Suppressor macrophage treated with lipopolysaccharide for 4 hours (primary cell): Measurements from ENCODE around the gene NCOA7.
"Not testable (repeated sequence)": the region's sequence is repeated elsewhere in the genome, so short reads cannot be mapped to it uniquely, and the experiment has no call there.

Experiments
- DNase-seq: peaks from one replicate; pipeline ENCODE4 v3.0.0-alpha.2; 2020

The NCOA7 gene

GRCh38 chr6:125753218-125753936, 37.4 kb upstream of the NCOA7 start:
- DNase-seq: peak; percentile 34

- DNase-seq: no peak
Observed at GRCh38 chr6:125753937-125754259, 36.9 kb upstream of the NCOA7 start.

DNA sequence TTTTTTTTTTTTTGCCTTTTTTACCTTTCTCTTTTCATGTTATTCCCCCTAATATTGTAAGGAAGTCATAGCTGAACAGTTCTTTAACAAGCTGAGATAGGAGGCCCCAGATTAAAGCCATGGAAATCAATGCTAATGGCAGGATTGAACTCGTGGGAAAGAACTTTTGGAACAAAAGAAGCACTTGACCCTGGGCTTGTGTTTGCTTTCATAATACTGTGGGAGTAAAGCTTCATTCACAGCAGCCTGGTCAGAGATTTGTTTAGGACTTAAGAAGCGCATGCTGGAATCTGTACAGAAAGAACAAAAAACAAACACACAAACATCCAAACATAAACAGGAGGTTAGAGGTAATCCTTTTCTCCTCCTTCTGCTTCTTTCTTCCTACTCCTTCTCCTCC, 36.2 kb upstream of the NCOA7 start:
- no peak for DNase-seq

DNA sequence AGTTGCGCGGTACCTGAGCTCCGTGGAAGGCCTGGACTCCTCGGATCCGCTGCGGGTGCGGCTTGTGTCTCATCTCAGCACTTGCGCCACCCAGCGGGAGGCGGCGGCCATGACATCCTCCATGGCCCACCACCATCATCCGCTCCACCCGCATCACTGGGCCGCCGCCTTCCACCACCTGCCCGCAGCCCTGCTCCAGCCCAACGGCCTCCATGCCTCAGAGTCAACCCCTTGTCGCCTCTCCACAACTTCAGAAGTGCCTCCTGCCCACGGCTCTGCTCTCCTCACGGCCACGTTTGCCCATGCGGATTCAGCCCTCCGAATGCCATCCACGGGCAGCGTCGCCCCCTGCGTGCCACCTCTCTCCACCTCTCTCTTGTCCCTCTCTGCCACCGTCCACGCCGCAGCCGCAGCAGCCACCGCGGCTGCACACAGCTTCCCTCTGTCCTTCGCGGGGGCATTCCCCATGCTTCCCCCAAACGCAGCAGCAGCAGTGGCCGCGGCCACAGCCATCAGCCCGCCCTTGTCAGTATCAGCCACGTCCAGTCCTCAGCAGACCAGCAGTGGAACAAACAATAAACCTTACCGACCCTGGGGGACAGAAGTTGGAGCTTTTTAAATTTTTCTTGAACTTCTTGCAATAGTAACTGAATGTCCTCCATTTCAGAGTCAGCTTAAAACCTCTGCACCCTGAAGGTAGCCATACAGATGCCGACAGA, 31.4 kb upstream of the NCOA7 start:
- DNase-seq: no peak

DNA sequence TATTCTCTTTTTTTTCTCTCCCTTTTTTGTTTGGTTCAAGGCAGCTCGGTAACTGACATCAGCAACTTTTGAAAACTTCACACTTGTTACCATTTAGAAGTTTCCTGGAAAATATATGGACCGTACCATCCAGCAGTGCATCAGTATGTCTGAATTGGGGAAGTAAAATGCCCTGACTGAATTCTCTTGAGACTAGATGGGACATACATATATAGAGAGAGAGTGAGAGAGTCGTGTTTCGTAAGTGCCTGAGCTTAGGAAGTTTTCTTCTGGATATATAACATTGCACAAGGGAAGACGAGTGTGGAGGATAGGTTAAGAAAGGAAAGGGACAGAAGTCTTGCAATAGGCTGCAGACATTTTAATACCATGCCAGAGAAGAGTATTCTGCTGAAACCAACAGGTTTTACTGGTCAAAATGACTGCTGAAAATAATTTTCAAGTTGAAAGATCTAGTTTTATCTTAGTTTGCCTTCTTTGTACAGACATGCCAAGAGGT, 30.8 kb upstream of the NCOA7 start:
- no peak for DNase-seq

DNA sequence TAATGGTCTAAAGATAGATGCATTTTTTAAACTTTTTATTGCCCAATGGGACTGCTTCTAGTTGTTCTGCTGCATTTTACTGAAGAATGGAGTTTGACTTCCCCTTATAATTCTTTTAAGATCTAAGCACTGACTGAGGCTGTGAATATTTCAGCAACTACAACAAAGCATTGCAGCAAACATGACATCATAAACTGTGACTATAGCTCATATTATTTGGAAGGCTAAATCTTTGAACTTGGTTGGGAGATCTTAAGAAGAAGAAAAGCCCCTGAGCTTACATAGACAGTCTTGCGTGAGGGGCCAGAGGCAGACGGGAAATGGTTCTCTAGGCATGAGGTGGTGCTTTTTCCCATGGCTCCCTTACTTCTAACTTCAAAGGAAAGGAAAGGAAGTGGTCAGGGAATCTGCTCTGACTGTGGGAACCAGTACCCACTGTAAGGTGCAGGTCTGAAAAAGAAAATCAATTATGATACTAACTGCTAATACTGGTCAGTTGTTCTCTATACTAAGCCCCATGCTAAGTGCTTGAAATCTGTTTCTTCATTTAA, 26.6 kb upstream of the NCOA7 start:
- DNase-seq: no peak

DNA sequence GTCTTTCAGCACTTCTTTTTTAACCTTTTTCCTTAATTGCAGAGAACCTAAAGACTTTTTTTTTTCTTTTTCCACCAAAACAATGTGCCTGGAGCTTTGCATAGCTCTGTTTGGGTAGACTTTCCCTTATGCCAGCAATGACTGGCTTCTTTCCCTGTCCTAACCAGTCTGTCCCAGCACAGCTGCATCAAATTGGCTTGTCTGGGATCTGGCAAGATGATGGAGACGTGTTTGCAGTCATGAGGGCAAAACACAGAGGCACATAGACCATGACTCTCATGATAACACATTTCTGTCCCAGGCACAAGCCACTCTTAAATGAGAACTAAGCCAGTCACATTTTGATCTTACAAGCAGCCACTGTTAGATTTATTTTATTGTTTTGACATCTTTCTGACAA, 24.8 kb upstream of the NCOA7 start:
- DNase-seq: no peak

GRCh38 chr6:125766641-125767040, 24.1 kb upstream of the NCOA7 start:
- DNase-seq: no peak

DNA sequence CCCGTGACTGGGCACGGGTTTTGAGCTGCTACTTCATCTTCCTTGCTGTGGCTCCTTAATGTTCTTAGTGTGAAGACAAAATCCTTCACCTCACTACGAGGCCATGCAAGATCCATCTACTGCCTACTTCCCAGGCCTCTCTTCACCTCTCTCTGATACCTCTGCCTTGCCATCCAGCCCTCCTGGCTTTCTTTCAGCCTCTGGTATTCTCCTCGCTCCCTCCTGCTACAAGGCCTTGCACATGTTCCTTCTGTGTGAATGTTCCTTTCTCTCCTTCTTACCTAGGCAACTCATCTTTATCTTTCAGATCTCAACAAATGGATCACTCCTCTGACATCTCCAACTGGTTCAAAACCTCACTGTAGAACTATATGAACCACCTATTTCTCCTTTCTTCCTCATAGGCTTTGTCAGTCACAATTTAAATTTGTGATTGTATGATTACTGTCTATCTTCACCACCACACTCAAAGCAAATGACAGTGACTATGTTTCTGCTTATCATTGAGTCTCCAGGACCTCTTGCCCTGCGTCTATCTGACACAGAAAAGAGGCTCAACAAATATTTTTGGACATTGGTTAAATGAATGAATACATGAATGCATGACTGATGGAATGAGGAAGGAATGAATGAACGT, 21.5 kb upstream of the NCOA7 start:
- DNase-seq: no peak

DNA sequence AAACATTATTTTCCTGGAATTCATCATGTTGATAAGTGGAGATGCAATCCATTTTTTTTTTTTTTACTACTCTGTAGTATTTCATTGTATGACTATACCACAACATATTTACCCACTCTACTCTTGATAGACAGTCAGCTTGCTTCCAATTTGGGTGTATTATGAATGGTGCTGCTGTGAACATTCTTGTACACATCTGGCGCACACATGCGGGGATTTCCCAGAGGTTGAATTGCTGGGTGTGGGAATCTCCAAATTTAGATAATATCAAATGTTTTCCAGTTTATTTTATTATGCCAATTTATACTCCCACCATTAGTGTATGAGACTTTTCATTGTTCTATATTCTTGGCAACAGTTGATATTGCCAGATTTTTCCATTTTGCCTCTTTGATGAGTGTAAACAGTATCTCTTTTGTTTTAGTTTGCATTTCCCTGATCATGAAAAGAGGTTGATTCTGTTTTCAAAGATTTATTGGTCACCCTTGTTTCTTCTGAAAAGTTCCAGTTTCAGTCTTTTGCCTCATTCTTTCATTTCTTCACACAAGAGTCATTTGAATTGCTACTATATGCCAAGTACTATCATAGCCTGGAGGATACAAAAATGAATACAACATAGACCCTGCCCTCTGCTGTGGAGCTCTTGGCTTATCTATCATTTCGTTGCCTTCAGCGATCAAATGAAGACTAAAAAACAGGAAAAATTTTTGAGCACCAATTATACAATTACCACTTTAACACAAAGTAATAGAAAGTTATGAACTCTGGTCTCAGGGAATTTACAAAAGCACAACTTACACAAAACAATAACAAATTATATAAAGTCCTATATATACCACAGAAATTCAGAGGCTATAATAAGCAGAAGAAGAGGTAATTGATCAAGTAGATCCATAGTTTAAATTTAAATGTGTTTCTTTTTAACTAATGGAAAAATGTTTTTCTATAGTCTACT, 17.1 kb upstream of the NCOA7 start:
- DNase-seq: no peak

- not testable (repeated sequence) for DNase-seq
Observed at GRCh38 chr6:125776107-125776826, 14.5 kb upstream of the NCOA7 start.

- peak; percentile 96 for DNase-seq
Observed at GRCh38 chr6:125779924-125780539, 10.7 kb upstream of the NCOA7 start.

- DNase-seq: peak; percentile 75
Observed at GRCh38 chr6:125780540-125781313, 10.0 kb upstream of the NCOA7 start.

GRCh38 chr6:125781314-125781868, 9.4 kb upstream of the NCOA7 start:
- DNase-seq: no peak

- DNase-seq: no peak
Observed at GRCh38 chr6:125784365-125784764, 6.4 kb upstream of the NCOA7 start.

DNA sequence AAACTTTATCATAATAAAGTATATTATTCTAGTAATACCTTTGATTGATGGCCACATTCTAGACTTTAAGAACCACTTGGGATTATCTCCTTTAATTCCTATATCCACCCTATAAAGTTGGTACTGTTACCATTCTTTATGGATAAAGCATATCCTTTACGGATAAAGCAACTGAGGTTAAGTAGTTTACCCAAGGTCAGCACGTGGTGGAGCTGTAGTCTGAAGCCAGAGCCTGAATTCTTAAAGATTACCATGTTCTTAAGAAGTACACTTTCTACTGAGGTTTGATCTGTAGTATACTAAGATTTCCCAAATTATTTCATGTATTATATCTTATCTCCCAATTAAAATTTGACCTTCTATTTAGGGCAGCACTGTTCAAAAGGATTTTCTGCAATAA, 3.0 kb upstream of the NCOA7 start:
- peak; percentile 48 for DNase-seq

- DNase-seq: no peak
Observed at GRCh38 chr6:125789167-125789566, 1.6 kb upstream of the NCOA7 start.

- peak; percentile 43 for DNase-seq
Observed at GRCh38 chr6:125789576-125790357, 993 bp upstream of the NCOA7 start.

- peak; percentile 48 for DNase-seq
Observed at GRCh38 chr6:125791151-125791819, 525 bp downstream of the NCOA7 start.
